GM12878 (cell line): ENCODE data around the gene L3MBTL1. TPM values are rescaled to one million over a fixed set of nuclear protein-coding genes. Genes with fewer than 3 reads are reported as not detected.

Experiments
- ATAC-seq: fragments of 200-7000 bp; cut with Tn5 transposase; 3 replicates; pipeline ENCODE4 v1.9.1; 2020; ENCODE audit warnings: mild to moderate bottlenecking, moderate library complexity
- BruUV-seq: library from RNA; stranded (reverse); fragments of 400-500 nt; replicated peaks from 2 replicates; lab custom pipeline; 2021; lab: Mats Ljungman, UMichigan
- CTCF ChIA-PET: fragments of 300-600 bp; sonication (Branson Sonifier 250); formaldehyde crosslinking; extraction: SDS; loops from one replicate; lab custom pipeline; 2021; ENCODE audit warnings: inconsistent platforms; lab: Yijun Ruan, JAX
- POLR2A ChIA-PET: fragments of 350-600 bp; formaldehyde crosslinking; extraction: SDS; loops from one replicate; lab custom pipeline; 2021; ENCODE audit warnings: inconsistent platforms; lab: Charles Lee
- RAD21 ChIA-PET: fragments of 300-600 bp; sonication (Branson Sonifier 250); formaldehyde crosslinking; loops from one replicate; lab custom pipeline; 2023; ENCODE audit warnings: antibody characterized with exemption; ENCODE audit not compliant: unreplicated experiment; lab: Charles Lee
- SMC1A ChIA-PET: fragments of 300-600 bp; sonication (Branson Sonifier 250); formaldehyde crosslinking; loops from one replicate; lab custom pipeline; 2023; ENCODE audit not compliant: unreplicated experiment, uncharacterized antibody; lab: Charles Lee
- DNase-seq: peaks from one replicate; pipeline ENCODE4 v3.0.0-alpha.2; 2011; ENCODE audit warnings: low read depth, low spot score
- FAIRE-seq: peaks from 3 replicates; lab custom pipeline; 2011; peaks lifted over from hg19 to GRCh38; lab: Jason Lieb, UNC
- H2AFZ ChIP-seq: 2 replicates; pipeline ENCODE4 v1.6.0; 2011; ENCODE audit warnings: low read depth, low read length, control low read depth; ENCODE audit not compliant: control insufficient read depth
- H3K27ac ChIP-seq: 2 replicates; pipeline ENCODE4 v1.5.1; 2011; ENCODE audit warnings: control low read depth; ENCODE audit not compliant: control insufficient read depth, insufficient read depth
- H3K27me3 ChIP-seq, 2 experiments: replicated peaks in 1 of 2; 2 replicates each; pipeline versions ENCODE4 v1.6.0 to v1.6.1; 2011; ENCODE audit warnings: low read length in 1 of 2; ENCODE audit not compliant: control insufficient read depth in 2 of 2, insufficient read depth in 2 of 2
- H3K36me3 ChIP-seq, 2 experiments: 2 replicates each; pipeline ENCODE4 v1.5.1; 2011; ENCODE audit warnings: low read length in 1 of 2; ENCODE audit not compliant: control insufficient read depth in 2 of 2, insufficient read depth in 2 of 2
- H3K4me1 ChIP-seq: 2 replicates; pipeline ENCODE4 v1.6.1; 2011; ENCODE audit warnings: mild to moderate bottlenecking, low read length, moderate library complexity, mixed read lengths; ENCODE audit not compliant: control insufficient read depth, insufficient read depth
- H3K4me2 ChIP-seq: 2 replicates; pipeline ENCODE4 v1.6.0; 2011; ENCODE audit warnings: control low read depth; ENCODE audit not compliant: control insufficient read depth, insufficient read depth
- H3K4me3 ChIP-seq: fragments of 200-600 bp; sonication (generic); 2 replicates; pipeline ENCODE4 v1.5.1; 2016
- H3K79me2 ChIP-seq: 2 replicates; pipeline ENCODE4 v1.6.0; 2011; ENCODE audit warnings: low read length; ENCODE audit not compliant: control insufficient read depth, insufficient read depth
- H3K9ac ChIP-seq: 2 replicates; pipeline ENCODE4 v1.8.0; 2011; ENCODE audit warnings: low read length, control low read depth, mixed read lengths; ENCODE audit not compliant: control insufficient read depth, insufficient read depth
- H3K9me3 ChIP-seq: replicated peaks from 3 replicates; pipeline ENCODE4 v1.5.1; 2011; ENCODE audit warnings: mild to moderate bottlenecking, low read length; ENCODE audit not compliant: control insufficient read depth, insufficient read depth
- H4K20me1 ChIP-seq: 2 replicates; pipeline ENCODE4 v1.6.0; 2011; ENCODE audit not compliant: control insufficient read depth, insufficient read depth
- EP300 ChIP-seq, 2 experiments: fragments of 150-350 bp in 1 of 2; IDR thresholded peaks; 2 replicates each; pipeline ENCODE4 v1.6.1; 2011 to 2012; ENCODE audit warnings: low read depth in 2 of 2, low read length in 2 of 2, borderline replicate concordance in 1 of 2, improper control_type of control experiment in 1 of 2, inconsistent platforms in 1 of 2; ENCODE audit not compliant: control insufficient read depth in 1 of 2
- HDGF ChIP-seq: fragments of 450-650 bp; IDR thresholded peaks from 2 replicates; pipeline ENCODE4 v1.6.1; 2016; ENCODE audit warnings: antibody characterized with exemption
- SIX5 ChIP-seq: IDR thresholded peaks from 2 replicates; pipeline ENCODE4 v1.6.1; 2011; ENCODE audit warnings: mild to moderate bottlenecking, low read depth, low read length, moderate library complexity; ENCODE audit not compliant: severe bottlenecking
- WGBS: methylation state at CpG from one replicate; pipeline ENCODE4 v1.1.6; 2016; ENCODE audit warnings: low lambda C conversion rate; ENCODE audit not compliant: insufficient replicate concordance, insufficient coverage; ENCODE audit errors: missing lambda C conversion rate; 5-methylcytosine and 5-hydroxymethylcytosine counted together
- in situ Hi-C: fragments of 300-500 bp; cut with MboI; formaldehyde crosslinking; loops from 9 replicates; pipeline ENCODE4 v1.14.3; 2018; ENCODE audit warnings: mixed read lengths
- intact Hi-C: fragments of 100-400 bp; cut with micrococcal nuclease; formaldehyde crosslinking; loops from one replicate; pipeline ENCODE4 v1.14.2; 2022; ENCODE audit not compliant: unreplicated experiment
- polyA plus RNA-seq, 11 experiments: library from polyadenylated mRNA; depleted of rRNA in 4 of 11; unstranded in 6 of 11; stranded (reverse) in 5 of 11; fragments of >200 nt; fragmentation: Nextera tagmentation in 4 of 11; fragmentation: Illumina TruSeq in 1 of 11; extraction: Ambion mirVana in 4 of 11; extraction: Trizol in 1 of 11; gene quantifications; 1 replicate in 1 of 11; 2 replicates in 10 of 11; pipeline versions ENCODE4 v1.2.1 to v1.2.3, GENCODE V29; 2011 to 2016; ENCODE audit warnings: inconsistent platforms in 2 of 11, missing spikeins in 2 of 11, low read depth in 1 of 11
- total RNA-seq, 4 experiments: library from RNA; depleted of rRNA in 3 of 4; stranded (reverse); fragments of >200 nt in 3 of 4; fragmentation: Illumina TruSeq in 1 of 4; extraction: Trizol in 1 of 4; gene quantifications; 2 replicates each; pipeline versions ENCODE4 v1.2.1 to v1.2.3, GENCODE V29; 2013 to 2021
- TF ChIP-seq, protein P1 (sequence below): IDR thresholded peaks from 2 replicates; pipeline ENCODE4 v1.6.1; 2011; ENCODE audit warnings: borderline replicate concordance, low read depth, mild to moderate bottlenecking, moderate library complexity, low read length; ENCODE audit not compliant: insufficient read depth, poor library complexity, severe bottlenecking

Gene L3MBTL1
- total and polyA plus RNA-seq, 10 of the 15 experiments (the other 5 are each of a cell fraction or from before 2014, with no cell fraction given) = 0.56 to 6.6 (median 3.9) TPM

GRCh38 chr20:43564455-43564854 is 57.0 kb downstream of the L3MBTL1 start:
- Histone ChIP-seq H4K20me1 (no peaks in the 10 kb centered on the region), H3K4me2 (no peak overlapping the region), H3K27me3 (no peaks in the 10 kb centered on the region), H3K79me2 (no peaks in the 10 kb centered on the region), H3K27ac (no peak overlapping the region), H3K4me3 (no peak overlapping the region), H3K9me3 (no peaks in the 10 kb centered on the region), H3K4me1 (no peaks in the 10 kb centered on the region), H2AFZ (no peak overlapping the region), H3K9ac (no peak overlapping the region), H3K36me3 (no peaks in the 10 kb centered on the region)
- ATAC-seq (no peak), FAIRE-seq (no peak), DNase-seq (no peak)
- WGBS = 86% methylated on average over 8 of the region's 8 CpGs
- CTCF ChIA-PET = interaction anchor here (2.0 kb wide), 1 partner anchor 128 kb away, joined by 16 read pairs; no protein-coding TSS in a partner anchor
- intact Hi-C loops (no loop called here), in situ Hi-C loops (no loop called here)
- RAD21 ChIA-PET = interaction anchor here (0.7 kb wide), 1 partner anchor 89 kb away, joined by 3 read pairs; no protein-coding TSS in a partner anchor
- TF ChIP-seq EP300 (IDR thresholded peaks at IDR 0.05; ENCODE audit: borderline replicate concordance in 1 of 2, control insufficient read depth in 1 of 2, low read depth in 2 of 2, low read length in 2 of 2) = no peak
- TF ChIP-seq, protein P1, sequence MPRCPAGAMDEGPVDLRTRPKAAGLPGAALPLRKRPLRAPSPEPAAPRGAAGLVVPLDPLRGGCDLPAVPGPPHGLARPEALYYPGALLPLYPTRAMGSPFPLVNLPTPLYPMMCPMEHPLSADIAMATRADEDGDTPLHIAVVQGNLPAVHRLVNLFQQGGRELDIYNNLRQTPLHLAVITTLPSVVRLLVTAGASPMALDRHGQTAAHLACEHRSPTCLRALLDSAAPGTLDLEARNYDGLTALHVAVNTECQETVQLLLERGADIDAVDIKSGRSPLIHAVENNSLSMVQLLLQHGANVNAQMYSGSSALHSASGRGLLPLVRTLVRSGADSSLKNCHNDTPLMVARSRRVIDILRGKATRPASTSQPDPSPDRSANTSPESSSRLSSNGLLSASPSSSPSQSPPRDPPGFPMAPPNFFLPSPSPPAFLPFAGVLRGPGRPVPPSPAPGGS = peak; percentile 36
- no peak for TF ChIP-seq HDGF
- no peak for TF ChIP-seq SIX5
- no TSS peak for BruUV-seq
- SMC1A ChIA-PET = no interaction called here
- POLR2A ChIA-PET = no interaction called here
